HCT116 (cell line): ENCODE data around the gene DCAF17.

Experiments used
- CTCF ChIP-seq, 3 experiments: fragments of 200-600 bp in 1 of 3; sonication (generic) in 1 of 3; IDR thresholded peaks in 2 of 3; conservative IDR thresholded peaks in 1 of 3; 2 replicates each; pipeline ENCODE4 v1.5.1; 2012 to 2017; ENCODE audit warnings: low read depth in 2 of 3, low read length in 2 of 3, antibody characterized with exemption in 1 of 3, borderline replicate concordance in 1 of 3, control low read depth in 1 of 3, mild to moderate bottlenecking in 1 of 3, mixed read lengths in 1 of 3, mixed run types in 1 of 3, moderate library complexity in 1 of 3; ENCODE audit not compliant: insufficient read depth in 1 of 3
- POLR2A ChIP-seq: IDR thresholded peaks from 2 replicates; pipeline ENCODE4 v1.7.0; 2011; ENCODE audit warnings: borderline replicate concordance; ENCODE audit not compliant: insufficient read depth, insufficient read length; ENCODE audit errors: extremely low read depth
- POLR2AphosphoS5 ChIP-seq: IDR thresholded peaks from 2 replicates; pipeline ENCODE4 v1.6.1; 2011; ENCODE audit warnings: mild to moderate bottlenecking, low read depth, low read length, moderate library complexity
- TF ChIP-seq, protein P1 (sequence below): IDR thresholded peaks from 2 replicates; pipeline ENCODE4 v1.6.1; 2012

DNA sequence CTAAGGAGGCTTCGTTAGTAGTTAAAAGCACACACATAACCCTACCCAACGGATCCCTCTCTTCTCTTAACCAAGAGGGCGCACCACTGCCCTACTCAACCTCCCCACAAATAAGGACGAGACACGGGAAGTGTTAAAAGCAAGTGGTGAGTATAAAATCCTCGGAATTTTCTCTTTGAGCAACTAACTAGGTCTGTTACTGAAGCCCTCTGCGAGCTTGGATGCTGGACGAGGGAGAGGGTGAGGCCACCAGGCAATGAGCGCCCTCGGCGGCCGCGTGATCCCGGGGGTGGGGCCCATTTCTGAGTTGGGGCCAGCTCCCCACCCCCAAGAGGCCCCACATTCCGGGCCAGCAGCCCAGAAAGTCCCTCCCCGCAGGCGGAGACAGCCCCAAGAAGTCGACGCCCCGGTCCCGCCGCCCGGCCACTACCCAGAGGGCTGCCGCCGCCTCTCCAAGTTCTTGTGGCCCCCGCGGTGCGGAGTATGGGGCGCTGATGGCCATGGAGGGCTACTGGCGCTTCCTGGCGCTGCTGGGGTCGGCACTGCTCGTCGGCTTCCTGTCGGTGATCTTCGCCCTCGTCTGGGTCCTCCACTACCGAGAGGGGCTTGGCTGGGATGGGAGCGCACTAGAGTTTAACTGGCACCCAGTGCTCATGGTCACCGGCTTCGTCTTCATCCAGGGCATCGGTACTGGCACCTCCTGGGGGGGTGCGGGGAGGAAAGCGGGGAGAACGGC is 88.2 kb downstream of the DCAF17 start, which contains the start of gene CYBRD1:
- TF ChIP-seq CTCF (IDR thresholded peaks at IDR 0.05 in 2 of 3, conservative IDR thresholded peaks at IDR 0.05 in 1 of 3; ENCODE audit: borderline replicate concordance in 1 of 3, insufficient read depth in 1 of 3, low read depth in 2 of 3, low read length in 2 of 3) (peak in 1 of 3 experiments; percentile 9; a peak in 1 of 6 replicates), POLR2AphosphoS5 (peak; percentile 53; the same call in 1 of the 2 replicates), POLR2A (no peak)
- TF ChIP-seq, protein P1, sequence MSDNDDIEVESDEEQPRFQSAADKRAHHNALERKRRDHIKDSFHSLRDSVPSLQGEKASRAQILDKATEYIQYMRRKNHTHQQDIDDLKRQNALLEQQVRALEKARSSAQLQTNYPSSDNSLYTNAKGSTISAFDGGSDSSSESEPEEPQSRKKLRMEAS: peak; percentile 54; the same call in 1 of the 2 replicates
